HG03039 (cell line): ENCODE measurements around the gene BMP2K.
"Not testable (repeated sequence)": the region's sequence is repeated elsewhere in the genome, so short reads cannot be mapped to it uniquely, and the experiment has no call there.

Source experiments
- ATAC-seq: cut with Tn5 transposase; IDR thresholded peaks from one replicate; pipeline ENCODE4 v1.9.1; 2021; ENCODE audit warnings: mild to moderate bottlenecking, moderate library complexity; ENCODE audit not compliant: unreplicated experiment

BMP2K gene

GRCh38 chr4:78787392-78788006 lies 11.3 kb downstream of the BMP2K start:
- ATAC-seq, result no peak

- ATAC-seq, result no peak
Observed at GRCh38 chr4:78788007-78788889, 12.1 kb downstream of the BMP2K start.

GRCh38 chr4:78795594-78796416 lies 19.7 kb downstream of the BMP2K start:
- ATAC-seq, result not testable (repeated sequence)

GRCh38 chr4:78796526-78796925 lies 20.4 kb downstream of the BMP2K start:
- no peak for ATAC-seq

- no peak for ATAC-seq
Observed at GRCh38 chr4:78797777-78798284, 21.7 kb downstream of the BMP2K start.

GRCh38 chr4:78799551-78800495 lies 23.7 kb downstream of the BMP2K start:
- peak; percentile 50 for ATAC-seq

GRCh38 chr4:78800965-78801364 lies 24.8 kb downstream of the BMP2K start:
- no peak for ATAC-seq

GRCh38 chr4:78803983-78804382 lies 27.8 kb downstream of the BMP2K start:
- no peak for ATAC-seq

GRCh38 chr4:78806943-78807460 lies 30.9 kb downstream of the BMP2K start:
- ATAC-seq, result no peak

- ATAC-seq, result no peak
Observed at GRCh38 chr4:78809295-78809694, 33.1 kb downstream of the BMP2K start.

GRCh38 chr4:78809928-78810835 lies 34.0 kb downstream of the BMP2K start:
- ATAC-seq, result no peak

- ATAC-seq, result no peak
Observed at GRCh38 chr4:78811034-78811433, 34.9 kb downstream of the BMP2K start.

- ATAC-seq, result no peak
Observed at GRCh38 chr4:78818530-78819079, 42.5 kb downstream of the BMP2K start.

GRCh38 chr4:78824001-78824400 lies 47.9 kb downstream of the BMP2K start:
- ATAC-seq, result no peak

- no peak for ATAC-seq
Observed at GRCh38 chr4:78827191-78827590, 51.0 kb downstream of the BMP2K start.

- no peak for ATAC-seq
Observed at GRCh38 chr4:78829296-78829695, 53.1 kb downstream of the BMP2K start.

- ATAC-seq, result not testable (repeated sequence)
Observed at GRCh38 chr4:78839676-78840075, 63.5 kb downstream of the BMP2K start.

- ATAC-seq, result not testable (repeated sequence)
Observed at GRCh38 chr4:78840286-78840685, 64.1 kb downstream of the BMP2K start.

GRCh38 chr4:78845472-78845871 lies 69.3 kb downstream of the BMP2K start:
- ATAC-seq, result peak; percentile 58
